Gastroesophageal sphincter (tissue), 3 donors: Measurements from ENCODE around the gene PRMT3.

Experiments
- CTCF ChIP-seq, 4 experiments: fragments of 200-600 bp in 2 of 4; fragments of 450-650 bp in 2 of 4; sonication (generic) in 1 of 4; IDR thresholded peaks; one replicate each; pipeline ENCODE4 v1.5.1; 2017 to 2019; ENCODE audit warnings: antibody characterized with exemption in 4 of 4, mild to moderate bottlenecking in 2 of 4, moderate library complexity in 2 of 4
- POLR2A ChIP-seq, 2 donors: fragments of 450-650 bp; IDR thresholded peaks; one replicate each; pipeline ENCODE4 v1.6.1; 2017; ENCODE audit warnings: antibody characterized with exemption in 2 of 2, mild to moderate bottlenecking in 2 of 2, moderate library complexity in 1 of 2
- POLR2AphosphoS5 ChIP-seq: sonication (generic); formaldehyde crosslinking; IDR thresholded peaks from one replicate; pipeline ENCODE4 v1.6.1; 2017; ENCODE audit warnings: antibody characterized with exemption

DNA sequence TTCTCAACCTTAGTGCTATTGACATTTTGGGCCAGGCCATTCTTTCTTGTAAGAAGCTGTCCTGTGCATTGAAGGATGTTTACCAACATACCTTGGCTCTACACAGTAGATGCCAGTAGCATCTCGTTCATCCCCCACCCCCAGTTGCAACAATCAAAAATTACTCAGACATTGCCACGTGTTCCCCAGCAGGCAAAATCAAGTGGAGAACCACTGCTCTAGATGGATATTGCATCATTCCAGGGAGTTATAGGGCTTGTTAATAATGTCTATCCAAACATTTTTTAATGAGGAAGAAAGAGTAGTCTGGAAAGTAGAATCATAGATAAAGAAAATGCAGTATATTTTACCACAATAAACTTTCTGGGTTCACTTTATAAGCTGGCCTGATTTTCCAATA lies 64.1 kb downstream of the PRMT3 start:
- no peak for TF ChIP-seq CTCF (IDR thresholded peaks at IDR 0.05)
- TF ChIP-seq POLR2AphosphoS5: no peak
- TF ChIP-seq POLR2A (IDR thresholded peaks at IDR 0.05): no peak
